ENCODE results near the gene RC3H2.
"Not testable (repeated sequence)": the region's sequence is repeated elsewhere in the genome, so short reads cannot be mapped to it uniquely, and the experiment has no call there.

The RC3H2 gene

DNA sequence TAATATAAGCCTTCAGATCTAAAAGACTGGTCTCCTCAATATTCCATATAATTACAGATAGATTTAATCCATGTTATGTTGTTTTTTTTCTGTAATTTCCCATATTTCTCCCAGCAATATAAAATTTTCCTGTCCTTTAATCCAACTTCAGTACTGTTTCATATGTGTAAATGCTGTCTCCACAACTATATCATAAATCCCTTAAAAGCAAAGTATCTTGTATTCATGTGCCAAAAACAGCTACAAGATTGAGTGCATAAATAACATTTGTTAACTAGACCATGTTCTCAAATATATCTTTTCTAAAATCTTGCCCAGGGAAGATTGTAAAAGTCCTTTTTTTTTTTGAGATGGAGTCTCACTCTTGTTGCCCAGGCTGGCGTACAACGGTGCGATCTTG is 41.8 kb downstream of the RC3H2 start:
- DNase-seq (ENCODE audit: insufficient read length) (no peak), FAIRE-seq (no peak)
- TF ChIP-seq TAF1 (IDR thresholded peaks at IDR 0.05; ENCODE audit: borderline replicate concordance, low read depth, low read length) (no peak), POLR2AphosphoS5 (IDR thresholded peaks at IDR 0.05; ENCODE audit: low read depth, low read length) (no peak), POLR2A (IDR thresholded peaks at IDR 0.05; ENCODE audit: low read depth, low read length) (no peak)

DNA sequence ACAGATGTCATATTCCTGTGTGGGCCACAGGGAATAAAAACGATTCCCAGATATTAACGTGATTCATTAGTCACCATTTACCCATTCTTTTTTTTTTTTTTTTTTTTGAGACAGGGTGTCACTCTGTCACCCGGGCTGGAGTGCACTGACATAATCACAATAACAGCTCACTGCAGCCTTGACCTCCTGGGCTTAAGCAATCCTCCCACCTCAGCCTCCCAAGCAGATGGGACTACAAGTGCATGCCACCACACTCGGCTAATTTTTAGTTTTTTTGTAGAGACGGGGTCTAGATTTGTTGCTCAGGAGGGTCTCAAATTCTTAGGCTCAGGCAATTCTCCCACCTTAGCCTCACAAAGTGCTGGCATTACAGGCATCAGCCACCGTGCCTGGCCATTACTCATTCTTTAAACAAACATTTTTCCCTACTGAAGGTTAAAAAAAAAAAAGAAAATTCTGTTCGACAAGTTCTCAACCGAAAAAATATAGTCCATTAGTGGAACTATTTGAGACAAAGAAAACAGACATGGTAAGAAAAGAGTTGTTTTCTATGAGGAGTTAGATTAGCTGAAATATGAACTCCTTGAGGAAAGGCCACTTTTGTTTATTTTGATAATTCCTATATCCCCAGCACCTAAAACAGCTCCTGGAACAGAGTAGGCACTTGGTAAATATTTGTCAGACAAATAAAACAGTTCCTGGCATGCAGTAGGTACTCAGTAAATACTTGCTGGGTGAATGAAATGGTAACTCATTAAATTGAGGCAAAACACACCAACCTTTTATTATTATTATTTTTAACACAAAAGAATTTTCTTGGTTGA is 44.6 kb downstream of the RC3H2 start:
- FAIRE-seq = no peak
- no peak for DNase-seq (ENCODE audit: insufficient read length)
- TF ChIP-seq POLR2A (IDR thresholded peaks at IDR 0.05; ENCODE audit: low read depth, low read length) (no peak), POLR2AphosphoS5 (IDR thresholded peaks at IDR 0.05; ENCODE audit: low read depth, low read length) (no peak), TAF1 (IDR thresholded peaks at IDR 0.05; ENCODE audit: borderline replicate concordance, low read depth, low read length) (no peak)

DNA sequence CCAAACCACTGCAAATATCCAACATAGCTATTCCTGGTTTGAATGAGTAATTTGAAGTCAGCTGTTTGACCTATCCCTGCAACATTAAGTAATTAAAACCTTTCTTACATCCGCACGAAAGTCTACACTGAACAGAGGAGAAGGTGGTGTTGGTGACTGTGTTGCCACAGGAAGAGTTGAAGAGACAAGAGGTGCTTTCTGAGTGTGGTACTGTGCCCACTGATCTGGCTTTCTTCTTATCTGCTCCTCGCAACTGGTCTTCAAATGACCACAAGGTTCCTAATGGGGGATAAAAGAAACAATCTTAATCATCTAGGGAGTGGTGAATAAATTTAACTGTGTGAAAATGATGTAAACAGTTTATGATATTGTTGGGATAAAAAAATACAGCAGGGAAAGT is 47.3 kb downstream of the RC3H2 start:
- FAIRE-seq (no peak), DNase-seq (ENCODE audit: insufficient read length) (no peak)
- TF ChIP-seq TAF1 (IDR thresholded peaks at IDR 0.05; ENCODE audit: borderline replicate concordance, low read depth, low read length) (no peak), POLR2A (IDR thresholded peaks at IDR 0.05; ENCODE audit: low read depth, low read length) (no peak), POLR2AphosphoS5 (IDR thresholded peaks at IDR 0.05; ENCODE audit: low read depth, low read length) (no peak)

DNA sequence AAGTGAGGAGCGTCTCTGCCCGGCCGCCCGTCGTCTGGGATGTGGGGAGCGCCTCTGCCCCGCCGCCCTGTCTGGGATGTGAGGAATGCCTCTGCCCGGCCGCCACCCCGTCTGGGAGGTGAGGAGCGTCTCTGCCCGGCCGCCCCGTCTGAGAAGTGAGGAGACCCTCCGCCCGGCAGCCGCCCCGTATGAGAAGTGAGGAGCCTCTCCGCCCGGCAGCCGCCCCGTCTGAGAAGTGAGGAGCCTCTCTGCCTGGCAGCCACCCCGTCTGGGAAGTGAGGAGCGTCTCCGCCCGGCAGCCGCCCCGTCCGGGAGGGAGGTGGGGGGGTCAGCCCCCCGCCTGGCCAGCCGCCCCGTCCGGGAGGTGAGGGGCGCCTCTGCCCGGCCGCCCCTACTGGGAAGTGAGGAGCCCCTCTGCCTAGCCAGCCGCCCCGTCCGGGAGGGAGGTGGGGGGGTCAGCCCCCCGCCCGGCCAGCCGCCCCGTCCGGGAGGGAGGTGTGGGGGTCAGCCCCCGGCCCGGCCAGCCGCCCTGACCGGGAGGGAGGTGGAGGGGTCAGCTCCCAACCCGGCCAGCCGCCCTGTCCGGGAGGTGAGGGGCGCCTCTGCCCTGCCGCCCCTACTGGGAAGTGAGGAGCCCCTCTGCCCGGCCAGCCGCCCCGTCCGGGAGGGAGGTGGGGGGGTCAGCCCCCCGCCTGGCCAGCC is 52.9 kb downstream of the RC3H2 start:
- DNase-seq (ENCODE audit: insufficient read length); FAIRE-seq: not testable (repeated sequence)

DNA sequence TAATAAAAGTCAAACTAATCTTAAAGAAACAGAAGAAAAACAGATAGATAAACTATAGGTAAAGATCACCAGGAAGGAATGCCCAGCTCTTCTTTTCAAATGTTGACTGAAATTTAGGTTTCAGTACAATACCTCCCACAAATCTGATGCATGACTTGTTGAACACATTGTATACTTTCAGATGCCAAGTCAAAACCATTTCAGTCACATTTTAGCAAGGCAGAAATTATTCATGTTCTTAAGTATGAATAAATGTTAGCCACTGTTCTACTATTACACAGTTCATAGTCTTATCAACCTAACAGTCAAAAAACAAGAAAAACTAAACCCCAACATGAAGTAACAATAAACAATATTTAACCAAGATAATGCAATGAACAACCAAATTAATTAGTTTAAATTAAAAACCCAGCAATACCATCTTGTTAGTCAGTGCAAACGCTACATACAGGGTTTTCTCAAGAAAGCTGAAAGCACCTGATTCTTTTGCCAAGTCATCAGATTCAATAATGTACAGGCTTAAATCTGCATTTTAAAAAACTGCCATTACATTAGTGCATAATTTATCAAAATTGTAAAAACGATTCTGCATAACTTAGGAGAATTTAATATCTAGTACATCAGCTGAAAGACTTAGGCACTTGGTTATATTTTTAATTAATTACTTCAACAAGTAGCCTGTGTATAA is 56.8 kb downstream of the RC3H2 start:
- no peak for TF ChIP-seq POLR2AphosphoS5 (IDR thresholded peaks at IDR 0.05; ENCODE audit: low read depth, low read length)
- no peak for TF ChIP-seq TAF1 (IDR thresholded peaks at IDR 0.05; ENCODE audit: borderline replicate concordance, low read depth, low read length)
- TF ChIP-seq POLR2A (IDR thresholded peaks at IDR 0.05; ENCODE audit: low read depth, low read length) = no peak
- FAIRE-seq (no peak), DNase-seq (ENCODE audit: insufficient read length) (no peak)

DNA sequence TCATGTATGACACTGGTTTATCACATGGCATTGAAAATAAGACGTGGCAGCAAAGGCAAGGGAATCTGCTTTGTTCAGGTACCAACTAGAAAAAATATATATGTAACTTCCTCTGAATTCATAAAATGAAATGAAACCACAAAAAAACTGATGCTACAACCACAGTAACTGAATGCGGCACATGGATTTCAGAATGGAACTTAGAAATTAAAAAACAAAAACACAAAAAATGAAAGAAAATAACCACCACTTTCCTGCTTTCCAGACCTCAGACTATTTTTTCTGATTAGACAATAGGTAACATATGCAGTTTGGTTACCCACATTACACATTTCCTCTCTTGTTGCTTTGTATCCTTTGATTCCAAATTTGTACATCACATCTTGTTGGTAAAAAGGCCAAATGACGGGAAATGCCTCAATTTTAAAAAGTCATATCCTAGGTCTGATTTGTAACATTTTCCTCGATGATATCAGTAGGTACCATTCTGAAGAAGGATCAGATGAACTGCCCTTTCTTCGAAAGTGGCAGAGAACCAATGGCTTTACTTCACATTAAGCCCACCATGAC is 58.7 kb downstream of the RC3H2 start:
- TF ChIP-seq POLR2AphosphoS5 (IDR thresholded peaks at IDR 0.05; ENCODE audit: low read depth, low read length) (no peak), POLR2A (IDR thresholded peaks at IDR 0.05; ENCODE audit: low read depth, low read length) (no peak), TAF1 (IDR thresholded peaks at IDR 0.05; ENCODE audit: borderline replicate concordance, low read depth, low read length) (no peak)
- no peak for DNase-seq (ENCODE audit: insufficient read length)
- FAIRE-seq = peak; percentile 21

DNA sequence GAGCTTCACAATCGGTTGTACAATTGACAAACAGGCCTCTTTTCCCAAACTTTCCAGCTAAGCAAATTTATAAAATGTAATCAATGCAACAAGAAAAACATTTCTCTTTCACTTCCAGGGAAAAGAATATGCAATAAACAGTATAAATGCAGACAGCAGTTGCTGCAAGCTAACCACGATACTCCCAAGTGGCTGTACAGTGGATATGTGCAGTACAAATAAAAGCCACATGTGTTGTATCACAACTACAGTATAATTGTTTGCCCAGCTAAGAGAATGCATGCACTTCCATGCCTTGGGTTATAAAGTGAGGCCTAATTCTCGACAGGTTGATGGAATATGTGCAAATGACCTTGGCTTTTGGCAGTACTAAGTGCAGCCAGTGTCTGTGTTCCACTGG is 60.0 kb downstream of the RC3H2 start:
- FAIRE-seq (no peak), DNase-seq (ENCODE audit: insufficient read length) (no peak)
- no peak for TF ChIP-seq POLR2A (IDR thresholded peaks at IDR 0.05; ENCODE audit: low read depth, low read length)
- no peak for TF ChIP-seq TAF1 (IDR thresholded peaks at IDR 0.05; ENCODE audit: borderline replicate concordance, low read depth, low read length)
- no peak for TF ChIP-seq POLR2AphosphoS5 (IDR thresholded peaks at IDR 0.05; ENCODE audit: low read depth, low read length)

DNA sequence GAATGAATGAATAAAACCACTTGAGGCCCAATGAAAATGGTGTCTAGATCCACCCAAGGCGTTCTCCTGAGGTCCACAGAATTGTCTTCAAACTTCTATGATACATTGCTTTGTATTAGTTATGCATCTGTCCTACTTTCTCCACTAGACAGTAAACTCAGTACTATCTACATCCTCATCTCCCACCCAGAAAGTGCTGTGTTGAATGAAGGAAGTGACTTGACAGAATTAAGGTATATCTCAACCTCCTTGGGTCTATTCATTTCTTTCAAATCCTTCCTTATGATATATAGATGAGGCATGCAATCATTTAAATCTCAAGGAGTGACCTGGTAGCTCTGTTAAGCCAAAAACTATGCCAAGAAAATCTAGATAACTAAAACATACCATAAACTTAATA is 61.0 kb downstream of the RC3H2 start:
- no peak for DNase-seq (ENCODE audit: insufficient read length)
- FAIRE-seq = no peak
- TF ChIP-seq POLR2A (IDR thresholded peaks at IDR 0.05; ENCODE audit: low read depth, low read length) (no peak), TAF1 (IDR thresholded peaks at IDR 0.05; ENCODE audit: borderline replicate concordance, low read depth, low read length) (no peak), POLR2AphosphoS5 (IDR thresholded peaks at IDR 0.05; ENCODE audit: low read depth, low read length) (no peak)

DNA sequence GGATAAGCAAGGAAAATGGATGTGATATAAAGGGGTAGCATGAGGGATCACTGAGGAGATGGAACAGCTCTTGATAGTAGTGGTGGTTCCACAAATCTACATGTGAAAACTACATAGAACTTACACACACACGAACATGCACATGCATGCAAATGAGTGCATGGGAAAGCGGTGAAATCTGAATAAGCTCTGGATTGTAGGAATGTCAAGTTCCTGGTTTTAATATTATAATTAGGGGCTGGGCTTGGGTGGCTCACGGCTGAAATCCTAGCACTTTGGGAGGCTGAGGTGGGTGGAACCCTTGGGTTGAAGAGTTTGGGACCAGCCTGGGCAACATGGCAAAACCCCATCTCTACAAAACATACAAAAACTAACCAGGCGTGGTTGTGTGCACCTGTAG is 63.7 kb downstream of the RC3H2 start:
- FAIRE-seq (no peak), DNase-seq (ENCODE audit: insufficient read length) (no peak)
- no peak for TF ChIP-seq TAF1 (IDR thresholded peaks at IDR 0.05; ENCODE audit: borderline replicate concordance, low read depth, low read length)
- TF ChIP-seq POLR2A (IDR thresholded peaks at IDR 0.05; ENCODE audit: low read depth, low read length) = no peak

DNA sequence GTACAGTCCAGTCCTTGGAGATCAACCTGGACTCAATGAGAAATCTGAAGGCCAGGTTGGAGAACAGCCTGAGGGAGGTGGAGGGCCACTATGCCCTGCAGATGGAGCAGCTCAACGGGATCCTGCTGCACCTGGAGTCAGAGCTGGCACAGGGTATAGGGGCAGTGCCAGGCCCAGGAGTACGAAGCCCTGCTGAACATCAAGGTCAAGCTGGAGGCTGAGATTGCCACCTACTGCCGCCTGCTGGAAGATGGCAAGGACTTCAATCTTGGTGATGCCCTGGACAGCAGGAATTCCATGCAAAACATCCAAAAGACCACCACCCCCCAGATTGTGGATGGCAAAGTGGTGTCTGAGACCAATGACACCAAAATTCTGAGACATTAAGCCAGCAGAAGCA is 66.7 kb downstream of the RC3H2 start:
- not testable (repeated sequence) for FAIRE-seq; DNase-seq (ENCODE audit: insufficient read length)

DNA sequence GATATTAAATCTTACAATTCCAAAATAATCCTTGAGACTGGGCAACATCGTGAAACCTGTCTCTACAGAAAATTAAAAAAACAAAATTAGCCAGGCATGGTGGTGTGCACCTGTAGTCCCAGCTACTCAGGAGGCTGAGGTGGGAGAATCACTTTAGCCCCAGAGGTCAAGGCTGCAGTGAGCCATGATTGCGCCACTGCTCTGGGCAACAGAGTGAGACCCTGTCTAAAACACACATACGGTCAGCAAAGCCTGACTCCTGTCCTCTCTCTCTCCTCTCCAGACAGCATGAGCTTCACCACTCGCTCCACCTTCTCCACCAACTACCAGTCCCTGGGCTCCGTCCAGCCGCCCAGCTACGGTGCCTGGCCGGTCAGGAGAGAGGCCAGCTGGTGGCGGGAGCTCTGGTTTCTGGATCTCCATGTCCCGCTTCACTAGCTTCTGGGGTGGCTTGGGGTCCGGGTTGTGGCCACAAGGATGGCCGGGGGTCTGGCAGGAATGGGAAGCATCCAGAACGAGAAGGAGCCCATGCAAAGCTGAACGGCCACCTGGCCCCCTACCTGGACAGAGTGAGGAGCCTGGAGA is 67.8 kb downstream of the RC3H2 start:
- TF ChIP-seq POLR2AphosphoS5 (IDR thresholded peaks at IDR 0.05; ENCODE audit: low read depth, low read length) (no peak), POLR2A (IDR thresholded peaks at IDR 0.05; ENCODE audit: low read depth, low read length) (no peak)
- FAIRE-seq (no peak), DNase-seq (ENCODE audit: insufficient read length) (no peak)
